Left colon (tissue), 2 donors: ENCODE results near the gene DCXR. TPM values are rescaled to one million over a fixed set of nuclear protein-coding genes. Genes with fewer than 3 reads are reported as not detected.
"Not testable (repeated sequence)": the region's sequence is repeated elsewhere in the genome, so short reads cannot be mapped to it uniquely, and the experiment has no call there.

Source experiments
- ATAC-seq: fragments of 200-7000 bp; cut with Tn5 transposase; one replicate; pipeline ENCODE4 v1.9.1; 2020; ENCODE audit warnings: mild to moderate bottlenecking, moderate library complexity
- DNase-seq, 2 donors: peaks; one replicate each; pipeline ENCODE4 v3.0.0-alpha.2; 2020
- intact Hi-C, 2 donors: fragments of 100-400 bp; cut with DNase I in 1 of 2; cut with micrococcal nuclease in 1 of 2; formaldehyde crosslinking; loops; one replicate each; pipeline versions ENCODE4 v1.11.2 to v1.14.0; 2022; cut with DNase I, micrococcal nuclease
- total RNA-seq, 2 donors: library from RNA; stranded (reverse); fragmentation: NEBNext Ultra II Directional; extraction: Animal tissue kit (Norgen Biotek cat#: 25700); gene quantifications; one replicate each; pipeline ENCODE4 v1.2.1, GENCODE V29; 2021
- donor health status: DM: no; HTN: no; CAD: no.
- donor health status: DM: yes; HTN: yes; CAD: no.

DCXR gene
- total RNA-seq, 2 donors from 2014 or later = 111 to 137 TPM

DNA sequence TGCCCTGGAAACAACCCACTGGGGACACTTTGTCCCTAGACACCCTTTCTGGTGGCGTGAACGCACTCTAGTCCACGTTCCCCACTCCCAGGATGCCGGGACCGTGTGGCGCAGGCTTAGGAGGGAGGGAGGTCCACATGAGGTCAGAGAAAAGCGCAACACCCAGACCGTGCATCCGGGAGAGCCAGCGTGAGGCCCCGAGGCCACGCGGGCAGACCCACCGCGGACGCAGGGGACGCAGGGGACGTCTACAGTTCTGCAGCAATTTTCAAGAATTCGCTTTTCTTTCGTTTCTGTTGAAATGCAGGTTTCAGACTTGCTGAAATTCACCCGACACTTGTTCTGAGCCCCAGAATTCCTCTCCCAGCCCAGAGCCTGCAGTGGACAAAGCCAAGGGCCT lies 9.4 kb upstream of the DCXR start:
- intact Hi-C loops = no loop called here
- ATAC-seq = no peak
- no peak for DNase-seq

- ATAC-seq (no peak), DNase-seq (no peak)
- intact Hi-C loops = no loop called here
Measured at GRCh38 chr17:82045936-82046484, 8.5 kb upstream of the DCXR start.

- ATAC-seq (no peak), DNase-seq (no peak)
Measured at GRCh38 chr17:82043507-82043906, 6.0 kb upstream of the DCXR start.

GRCh38 chr17:82042649-82043048 lies 5.2 kb upstream of the DCXR start:
- ATAC-seq = no peak
- DNase-seq = no peak
- intact Hi-C loops = no loop called here

More at GRCh38 chr17:82043507-82043906, 6.0 kb upstream of the DCXR start:
- intact Hi-C loops = no loop called here

- ATAC-seq = no peak
- no peak for DNase-seq
- intact Hi-C loops = no loop called here
Measured at GRCh38 chr17:82041144-82041814, 3.8 kb upstream of the DCXR start.

DNA sequence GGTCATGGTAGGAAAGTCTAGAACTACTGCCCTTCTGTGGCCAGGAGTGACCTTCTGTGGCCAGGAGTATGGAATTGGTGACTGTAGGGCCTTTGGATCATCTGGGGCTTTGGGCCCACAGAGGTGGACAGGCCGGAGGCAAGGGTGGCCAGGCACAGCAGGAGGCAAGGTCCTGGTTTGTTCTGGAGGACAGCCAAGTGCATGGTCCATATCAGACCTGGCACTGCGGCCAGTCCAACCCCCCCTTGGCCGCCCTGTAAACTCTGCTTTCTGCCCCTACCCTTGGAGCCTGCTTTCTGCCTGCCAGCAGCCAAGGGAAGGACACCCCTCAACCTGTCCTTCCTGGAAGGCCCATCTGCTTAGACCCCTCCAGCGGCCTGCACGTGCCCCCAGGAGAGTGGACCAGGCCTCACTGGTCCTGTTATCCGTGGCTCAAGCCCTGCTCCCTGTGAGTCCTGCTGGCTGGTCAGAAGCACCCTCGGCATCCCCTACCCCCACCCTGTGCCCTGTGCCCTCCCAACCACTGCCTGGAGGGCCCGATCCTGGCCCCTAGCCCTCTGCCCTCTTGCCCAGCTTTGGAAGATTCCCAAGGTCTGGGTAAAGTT lies 2.3 kb upstream of the DCXR start:
- ATAC-seq (no peak), DNase-seq (no peak)
- intact Hi-C loops = no loop called here

- ATAC-seq, intact Hi-C loops, DNase-seq: not testable (repeated sequence)
Measured at GRCh38 chr17:82038796-82039409, 1.4 kb upstream of the DCXR start.

DNA sequence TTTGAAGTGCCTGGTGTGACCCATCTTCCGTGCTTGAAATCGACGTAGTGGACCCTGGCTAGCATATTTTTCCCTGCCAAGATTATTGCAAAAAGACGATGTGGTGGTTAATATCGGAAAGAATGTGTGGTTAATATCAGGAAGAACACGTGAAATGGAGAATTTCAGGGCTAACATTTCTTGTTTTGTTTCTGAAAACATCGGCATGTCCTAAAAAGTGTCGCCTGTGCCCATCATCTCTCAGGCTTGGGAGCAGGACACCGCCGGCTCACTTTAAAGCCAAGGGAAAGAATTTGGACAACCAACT lies 345 bp upstream of the DCXR start:
- DNase-seq (no peak), ATAC-seq (no peak)
- intact Hi-C loops = no loop called here

DNA sequence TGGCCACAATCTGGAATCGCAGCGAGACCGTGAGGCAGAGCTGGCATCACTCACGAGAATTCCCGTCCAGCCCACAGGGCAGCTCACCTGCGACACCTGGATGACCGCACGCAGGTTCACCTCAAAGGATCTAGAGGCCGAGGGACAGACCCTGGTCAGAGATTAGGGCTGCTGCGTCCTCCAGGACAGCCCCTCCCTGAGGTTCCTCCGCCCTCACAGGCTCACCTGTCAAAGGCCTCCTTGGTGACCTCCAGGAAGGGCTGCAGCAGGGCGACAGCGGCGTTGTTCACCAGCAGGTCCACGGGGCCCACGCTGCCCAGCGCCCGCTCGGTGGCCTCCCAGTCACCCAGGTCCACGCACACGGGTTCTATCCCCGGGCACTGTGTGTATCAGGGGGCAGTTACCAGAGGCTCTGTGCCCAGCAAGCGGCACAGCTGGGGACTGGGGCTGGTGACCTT lies 834 bp downstream of the DCXR start:
- ATAC-seq (peak; percentile 3), DNase-seq (peak in 1 of 2 donors; percentile 47)
- intact Hi-C loops = no loop called here

GRCh38 chr17:82035956-82036633 lies 1.4 kb downstream of the DCXR start:
- ATAC-seq (no peak), DNase-seq (no peak)
- intact Hi-C loops = no loop called here

GRCh38 chr17:82035488-82035887 lies 2.0 kb downstream of the DCXR start:
- DNase-seq (no peak), ATAC-seq (no peak)
- intact Hi-C loops = no loop called here

- ATAC-seq = no peak
- no peak for DNase-seq
- intact Hi-C loops = loop anchor here (5.0 kb wide), 1 partner anchor 118 kb away; no protein-coding TSS in a partner anchor
Measured at GRCh38 chr17:82034371-82035011, 3.0 kb downstream of the DCXR start.

DNA sequence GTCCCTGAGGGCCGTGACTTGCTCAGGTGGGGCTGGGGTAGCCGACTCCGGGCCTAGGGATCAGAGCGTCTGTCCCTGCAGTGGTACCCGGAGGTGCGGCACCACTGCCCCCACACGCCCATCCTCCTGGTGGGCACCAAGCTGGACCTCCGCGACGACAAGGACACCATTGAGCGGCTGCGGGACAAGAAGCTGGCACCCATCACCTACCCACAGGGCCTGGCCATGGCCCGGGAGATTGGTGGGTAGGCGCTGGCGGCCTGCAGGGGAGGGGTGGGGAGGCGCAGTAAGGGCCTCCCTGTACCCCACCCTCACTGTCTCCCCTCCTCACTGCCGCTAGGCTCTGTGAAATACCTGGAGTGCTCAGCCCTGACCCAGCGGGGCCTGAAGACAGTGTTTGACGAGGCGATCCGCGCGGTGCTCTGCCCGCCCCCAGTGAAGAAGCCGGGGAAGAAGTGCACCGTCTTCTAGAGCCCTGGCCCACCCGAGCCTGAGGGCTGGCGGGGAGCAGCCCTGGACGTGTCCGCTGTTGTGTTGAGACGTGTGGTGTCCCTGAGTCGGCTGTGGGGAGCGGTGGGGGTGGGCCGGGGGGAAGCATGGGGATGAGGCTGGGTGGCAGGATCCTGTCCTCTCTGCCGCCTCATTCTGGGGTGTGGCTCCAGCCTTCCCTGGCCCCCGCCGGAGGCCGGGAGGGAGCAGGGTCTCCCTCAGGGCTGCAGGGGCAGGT lies 4.0 kb downstream of the DCXR start:
- intact Hi-C loops = loop anchor here (5.0 kb wide), 1 partner anchor 119 kb away; no protein-coding TSS in a partner anchor
- no peak for ATAC-seq
- no peak for DNase-seq

DNA sequence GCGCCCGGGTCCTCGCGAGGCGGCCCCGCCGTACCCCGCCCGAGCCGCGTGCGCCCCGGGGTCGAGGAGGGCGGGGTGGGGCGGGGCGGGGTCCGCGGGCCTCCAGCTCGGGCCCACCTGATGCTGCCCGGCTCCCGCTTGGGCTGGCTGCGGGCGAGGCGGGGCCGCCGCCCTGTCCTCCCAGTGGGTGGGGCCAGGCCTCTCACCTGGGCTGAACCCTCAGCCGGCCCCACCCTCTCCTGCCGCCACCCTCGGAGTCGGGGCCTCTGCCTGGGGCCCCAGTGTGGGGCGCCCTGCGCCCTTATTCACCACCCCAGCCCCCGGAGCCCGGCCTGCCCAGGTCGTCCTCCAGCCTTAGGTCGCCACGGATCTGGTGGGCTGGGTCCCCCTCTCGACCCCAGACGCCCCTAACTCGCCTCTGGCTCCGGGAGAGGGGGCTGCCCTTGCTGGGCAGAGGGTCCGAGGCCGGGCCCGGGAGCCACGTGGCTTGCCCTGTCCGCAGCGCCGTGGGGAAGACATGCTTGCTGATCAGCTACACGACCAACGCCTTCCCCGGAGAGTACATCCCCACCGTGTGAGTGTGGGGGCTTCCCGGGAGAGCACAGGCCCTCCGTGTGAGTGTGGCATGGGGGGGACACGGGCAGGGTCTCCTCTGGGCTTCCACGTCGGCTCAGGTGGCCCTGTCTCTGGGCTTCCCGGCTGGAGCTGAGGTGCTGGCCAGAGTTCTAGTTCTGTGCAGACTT lies 5.4 kb downstream of the DCXR start:
- ATAC-seq (peak; percentile 69), DNase-seq (peak; percentile 80 to 81)
- intact Hi-C loops = loop anchor here (5.0 kb wide), 1 partner anchor 120 kb away; no protein-coding TSS in a partner anchor

DNA sequence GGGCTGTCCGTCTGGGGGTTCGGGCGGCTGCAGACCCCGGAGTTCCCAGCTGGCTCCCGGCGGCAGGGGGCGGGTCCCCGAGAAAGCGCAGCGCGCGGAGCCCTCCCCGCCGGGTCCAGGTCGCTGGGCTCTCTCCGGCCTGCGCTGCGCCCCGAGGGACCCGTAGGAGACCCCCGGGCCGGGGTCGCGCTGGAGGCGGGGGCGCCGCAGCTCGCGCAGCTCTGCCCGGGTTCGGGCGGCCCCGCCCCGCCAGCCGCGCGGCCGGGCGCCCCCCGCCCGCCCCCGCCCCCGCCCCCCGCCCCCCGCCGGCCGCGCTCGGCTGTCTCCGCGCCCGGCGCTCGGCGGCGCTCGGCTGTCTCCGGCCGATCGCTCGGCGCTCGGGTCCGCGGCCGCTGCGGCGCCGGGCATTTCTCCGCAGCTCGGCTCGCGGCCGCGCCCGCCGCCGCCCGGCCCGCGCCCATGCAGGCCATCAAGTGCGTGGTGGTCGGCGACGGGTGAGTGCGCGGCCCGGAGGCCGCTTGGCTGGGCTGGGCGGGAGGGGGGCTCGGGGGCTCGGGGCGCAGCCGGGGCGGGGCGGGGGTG lies 6.1 kb downstream of the DCXR start, which contains the start of gene RAC3:
TSS of gene RAC3 (plus strand) at position 376 of the 582 bp plus-strand sequence. CDS start at position 460, 84 bp downstream.
- no peak for DNase-seq
- peak; percentile 25 for ATAC-seq
- intact Hi-C loops = loop anchor here (5.0 kb wide), 1 partner anchor 121 kb away; no protein-coding TSS in a partner anchor

DNA sequence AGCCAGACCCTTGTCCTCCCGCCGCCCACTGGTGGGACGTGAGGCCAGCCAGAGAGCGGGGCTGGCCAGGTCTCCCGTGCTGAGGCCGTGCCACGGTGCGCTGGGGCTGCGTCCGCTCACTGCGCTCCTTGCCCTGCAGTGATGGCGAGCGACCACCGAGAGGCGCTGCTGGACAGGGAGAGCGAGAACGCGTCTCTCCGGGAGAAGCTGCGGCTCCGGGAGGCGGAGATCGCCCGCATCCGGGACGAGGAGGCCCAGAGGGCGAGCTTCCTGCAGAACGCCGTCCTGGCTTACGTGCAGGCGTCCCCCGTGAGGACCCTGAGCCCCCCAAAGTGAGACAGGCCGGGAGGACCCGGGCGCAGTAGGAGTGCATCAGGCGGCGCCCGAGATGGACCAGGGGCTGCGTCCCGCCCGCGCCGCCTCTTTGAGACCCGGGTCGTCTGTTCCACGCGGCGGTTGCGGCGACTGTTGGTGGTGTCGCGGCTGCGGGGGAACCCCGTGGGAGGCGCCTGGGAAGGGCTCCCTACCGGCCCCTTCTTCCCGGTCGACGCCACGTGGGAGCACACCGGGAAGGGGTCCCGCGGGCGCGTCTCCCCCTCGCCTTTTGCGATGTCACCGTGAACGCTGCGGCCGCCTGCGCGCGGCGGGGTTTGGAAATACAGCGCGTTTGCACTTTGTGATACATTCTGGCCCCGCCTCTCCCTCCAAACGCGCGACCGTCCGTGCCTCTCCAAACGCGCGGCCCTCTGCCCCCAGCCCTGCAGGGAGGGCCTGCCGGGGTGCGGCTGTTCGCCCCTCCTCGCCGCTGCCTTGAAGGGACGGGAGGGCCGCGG lies 6.8 kb downstream of the DCXR start:
- intact Hi-C loops = loop anchor here (5.0 kb wide), 1 partner anchor 122 kb away; no protein-coding TSS in a partner anchor
- DNase-seq = peak; percentile 83 to 84

More for the DNA sequence above, 6.8 kb downstream of the DCXR start:
- peak; percentile 82 for ATAC-seq
